ENCODE data around the gene MPO.

- no peak for TF ChIP-seq GATA3 (IDR thresholded peaks at IDR 0.05; ENCODE audit: low read depth, low read length)
- no peak for TF ChIP-seq GATA2 (IDR thresholded peaks at IDR 0.05; ENCODE audit: low read depth, low read length)
Observed at GRCh38 chr17:58305626-58306025, 24.9 kb upstream of the MPO start.
